HG03039 (cell line): Measurements from ENCODE around the gene CHPF2.

Experiments
- ATAC-seq: cut with Tn5 transposase; IDR thresholded peaks from one replicate; pipeline ENCODE4 v1.9.1; 2021; ENCODE audit warnings: mild to moderate bottlenecking, moderate library complexity; ENCODE audit not compliant: unreplicated experiment

The CHPF2 gene

GRCh38 chr7:151232091-151232916 lies at the start of gene CHPF2:
Gene CHPF2 (plus strand): TSS chr7:151232483. CDS start chr7:151234012, 1,529 bp downstream.
- ATAC-seq: peak; percentile 97

GRCh38 chr7:151185762-151186639 lies 46.3 kb upstream of the CHPF2 start:
- no peak for ATAC-seq

- ATAC-seq: no peak
These were observed 45.5 kb upstream of the CHPF2 start, which contains the start of gene ASB10 for GRCh38 chr7:151186640-151187408. Gene ASB10 (minus strand): TSS chr7:151187250. CDS start chr7:151187130, 120 bp downstream.

GRCh38 chr7:151187409-151188251 lies 44.7 kb upstream of the CHPF2 start:
- ATAC-seq: no peak

- ATAC-seq: no peak
These were observed 44.1 kb upstream of the CHPF2 start for GRCh38 chr7:151188252-151188542.

- no peak for ATAC-seq
These were observed 43.2 kb upstream of the CHPF2 start for GRCh38 chr7:151189038-151189437.

- no peak for ATAC-seq
These were observed 40.7 kb upstream of the CHPF2 start for GRCh38 chr7:151191544-151191943.

- no peak for ATAC-seq
These were observed 40.2 kb upstream of the CHPF2 start for GRCh38 chr7:151192002-151192539.

- ATAC-seq: no peak
These were observed 38.9 kb upstream of the CHPF2 start for GRCh38 chr7:151193203-151193978.

- no peak for ATAC-seq
These were observed 38.1 kb upstream of the CHPF2 start for GRCh38 chr7:151194188-151194587.

GRCh38 chr7:151195616-151196450 lies 36.5 kb upstream of the CHPF2 start:
- no peak for ATAC-seq

GRCh38 chr7:151197932-151198331 lies 34.4 kb upstream of the CHPF2 start:
- no peak for ATAC-seq

GRCh38 chr7:151198945-151199848 lies 33.1 kb upstream of the CHPF2 start:
- no peak for ATAC-seq

GRCh38 chr7:151201344-151201743 lies 30.9 kb upstream of the CHPF2 start:
- no peak for ATAC-seq

- no peak for ATAC-seq
These were observed 30.5 kb upstream of the CHPF2 start for GRCh38 chr7:151201751-151202150.

GRCh38 chr7:151202836-151203235 lies 29.4 kb upstream of the CHPF2 start:
- ATAC-seq: no peak

- no peak for ATAC-seq
These were observed 27.8 kb upstream of the CHPF2 start for GRCh38 chr7:151204383-151205032.
